Chondrocyte (in vitro differentiated cells): Measurements from ENCODE around the gene CHCHD3. TPM values are rescaled to one million over a fixed set of nuclear protein-coding genes. Genes with fewer than 3 reads are reported as not detected.

ENCODE experiments used
- DNase-seq: peaks from one replicate; pipeline ENCODE4 v3.0.0; 2021; ENCODE audit warnings: mixed read lengths, low spot score
- H3K27ac Mint-ChIP-seq: one replicate; pipeline ENCODE4 v1.8.0; 2021; ENCODE audit warnings: mild to moderate bottlenecking, moderate library complexity, mixed read lengths; ENCODE audit not compliant: unreplicated experiment
- H3K27me3 Mint-ChIP-seq: 2 replicates; pipeline ENCODE4 v1.8.0; 2021; ENCODE audit warnings: low read depth, mixed read lengths
- H3K36me3 Mint-ChIP-seq: 2 replicates; pipeline ENCODE4 v1.8.0; 2021; ENCODE audit warnings: low read depth, mixed read lengths
- H3K4me1 Mint-ChIP-seq: 2 replicates; pipeline ENCODE4 v1.8.0; 2021; ENCODE audit warnings: low read depth, mild to moderate bottlenecking, mixed read lengths
- H3K4me3 Mint-ChIP-seq: one replicate; pipeline ENCODE4 v1.8.0; 2021; ENCODE audit warnings: mild to moderate bottlenecking, moderate library complexity, mixed read lengths; ENCODE audit not compliant: unreplicated experiment
- H3K9me3 Mint-ChIP-seq: 2 replicates; pipeline ENCODE4 v1.8.0; 2021; ENCODE audit warnings: low read depth, mixed read lengths
- CTCF ChIP-seq: fragments of 200-600 bp; sonication (generic); IDR thresholded peaks from 2 replicates; pipeline ENCODE4 v1.5.0; 2021; ENCODE audit warnings: antibody characterized with exemption, mild to moderate bottlenecking, moderate library complexity
- total RNA-seq: library from RNA; stranded (reverse); gene quantifications from 3 replicates; pipeline ENCODE4 v1.2.1, GENCODE V29; 2021

Gene CHCHD3
- total RNA-seq, 1 donor from 2014 or later, result 42.6 TPM

GRCh38 chr7:132941905-132942304 is 140.0 kb downstream of the CHCHD3 start:
- H3K4me1 Mint-ChIP-seq, result no peaks in the 10 kb centered on the region
- no peak overlapping the region for H3K4me3 Mint-ChIP-seq
- no peak overlapping the region for H3K27ac Mint-ChIP-seq
- TF ChIP-seq CTCF, result no peak
- H3K9me3 Mint-ChIP-seq, result no peaks in the 10 kb centered on the region
- H3K27me3 Mint-ChIP-seq, result no peaks in the 10 kb centered on the region
- peaks cover 2% of the 10 kb centered on the region for H3K36me3 Mint-ChIP-seq
- DNase-seq, result no peak

DNA sequence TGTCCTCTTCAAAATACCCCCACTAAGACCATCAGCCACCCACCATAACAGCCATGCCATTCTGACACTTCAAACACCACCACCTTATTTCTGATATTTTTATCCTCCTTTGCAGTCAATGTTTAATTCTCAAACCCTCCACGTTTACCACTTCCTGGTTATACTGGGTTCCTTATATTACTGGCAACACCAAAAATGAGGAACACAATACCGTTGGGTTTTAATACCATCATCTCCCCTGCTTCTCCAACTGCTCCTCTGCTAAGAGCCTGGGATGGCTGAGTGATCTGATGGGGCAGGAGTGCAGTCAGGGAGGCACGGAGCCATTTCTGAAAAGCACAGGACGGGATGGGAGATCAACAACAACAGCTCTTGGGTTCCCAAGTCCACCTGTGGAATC is 140.5 kb downstream of the CHCHD3 start:
- H3K27ac Mint-ChIP-seq, result no peak overlapping the region
- no peaks in the 10 kb centered on the region for H3K4me1 Mint-ChIP-seq
- H3K9me3 Mint-ChIP-seq, result no peaks in the 10 kb centered on the region

GRCh38 chr7:132940084-132940483 is 141.8 kb downstream of the CHCHD3 start:
- TF ChIP-seq CTCF, result no peak
- Mint-ChIP-seq H3K4me3 (no peak overlapping the region), H3K4me1 (no peaks in the 10 kb centered on the region), H3K36me3 (peaks cover 2% of the 10 kb centered on the region), H3K27ac (no peak overlapping the region), H3K27me3 (no peaks in the 10 kb centered on the region), H3K9me3 (peaks cover 7% of the 10 kb centered on the region)
- DNase-seq, result no peak

More for the DNA sequence above, 140.5 kb downstream of the CHCHD3 start:
- H3K27me3 Mint-ChIP-seq, result no peaks in the 10 kb centered on the region
- TF ChIP-seq CTCF, result no peak
- peaks cover 2% of the 10 kb centered on the region for H3K36me3 Mint-ChIP-seq
- no peak for DNase-seq
- H3K4me3 Mint-ChIP-seq, result no peak overlapping the region

DNA sequence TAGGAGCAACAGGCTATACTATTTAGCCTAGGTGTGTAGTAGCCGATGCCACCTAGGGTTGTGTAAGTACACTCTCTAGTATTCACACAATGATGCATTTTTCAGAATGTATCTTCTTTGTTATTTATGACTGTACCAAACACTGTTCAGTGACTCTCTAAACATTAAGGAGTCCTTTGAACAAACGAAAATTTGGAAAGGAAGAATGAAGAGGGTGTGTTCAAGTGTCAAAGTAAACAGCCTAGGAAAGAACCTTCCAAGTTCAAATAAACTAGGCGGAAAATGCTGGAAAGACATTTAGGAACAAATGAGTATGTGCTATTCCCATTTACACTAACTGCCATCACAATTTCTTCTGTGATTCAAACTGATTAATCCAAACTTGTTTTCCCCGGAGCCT is 142.4 kb downstream of the CHCHD3 start:
- H3K4me1 Mint-ChIP-seq, result no peaks in the 10 kb centered on the region
- no peaks in the 10 kb centered on the region for H3K27me3 Mint-ChIP-seq
- no peak overlapping the region for H3K27ac Mint-ChIP-seq
- no peak overlapping the region for H3K4me3 Mint-ChIP-seq
- peaks cover 2% of the 10 kb centered on the region for H3K36me3 Mint-ChIP-seq
- H3K9me3 Mint-ChIP-seq, result peaks cover 7% of the 10 kb centered on the region
- no peak for DNase-seq
- TF ChIP-seq CTCF, result no peak

GRCh38 chr7:132937286-132937685 is 144.6 kb downstream of the CHCHD3 start:
- Mint-ChIP-seq H3K36me3 (peaks cover 2% of the 10 kb centered on the region), H3K9me3 (peaks cover 7% of the 10 kb centered on the region), H3K4me1 (no peaks in the 10 kb centered on the region), H3K27me3 (no peaks in the 10 kb centered on the region), H3K27ac (no peak overlapping the region), H3K4me3 (no peak overlapping the region)
- no peak for TF ChIP-seq CTCF
- no peak for DNase-seq
